ENCODE measurements around the gene RBMS2.
"Not testable (repeated sequence)": the region's sequence is repeated elsewhere in the genome, so short reads cannot be mapped to it uniquely, and the experiment has no call there.

Gene RBMS2

DNA sequence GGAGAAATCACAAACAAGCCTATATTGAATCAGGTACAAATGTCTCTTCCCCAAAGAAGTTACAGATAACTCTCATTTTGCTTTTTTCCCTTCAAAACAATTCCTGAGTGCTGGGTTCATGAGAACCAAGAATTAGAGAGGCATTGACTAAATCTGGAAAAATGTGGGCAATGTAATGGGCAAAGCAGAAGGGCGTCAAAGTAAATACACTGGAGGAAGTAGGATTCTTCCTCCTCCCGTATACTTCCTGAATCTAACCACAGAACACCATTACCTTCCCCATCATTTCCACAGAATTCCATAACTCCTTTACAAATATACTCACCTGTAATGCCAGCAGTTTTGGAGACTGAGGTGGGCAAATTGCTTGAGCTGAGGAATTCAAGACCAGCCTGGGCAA, 3.0 kb upstream of the RBMS2 start:
- DNase-seq (ENCODE audit: low read depth), result no peak

DNA sequence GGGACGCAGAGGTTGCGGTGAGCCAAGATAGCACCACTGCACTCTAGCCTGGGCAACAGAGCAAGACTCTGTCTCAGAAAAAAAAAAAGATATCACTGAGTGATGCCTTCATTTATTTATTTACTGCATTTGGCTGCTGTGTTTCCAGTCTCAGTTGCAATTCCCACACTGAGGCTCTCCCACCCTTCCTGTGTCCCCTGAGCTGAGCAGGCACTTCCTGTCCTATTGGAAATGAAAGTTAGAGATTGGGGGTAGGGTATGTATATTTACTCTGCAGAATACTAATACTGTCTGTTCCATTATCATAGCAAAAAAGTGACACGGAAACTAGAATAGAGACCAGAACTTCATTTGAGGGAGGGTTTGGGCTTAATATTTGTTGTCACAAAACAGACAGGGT, 1.6 kb upstream of the RBMS2 start:
- DNase-seq (ENCODE audit: low read depth), result no peak

DNA sequence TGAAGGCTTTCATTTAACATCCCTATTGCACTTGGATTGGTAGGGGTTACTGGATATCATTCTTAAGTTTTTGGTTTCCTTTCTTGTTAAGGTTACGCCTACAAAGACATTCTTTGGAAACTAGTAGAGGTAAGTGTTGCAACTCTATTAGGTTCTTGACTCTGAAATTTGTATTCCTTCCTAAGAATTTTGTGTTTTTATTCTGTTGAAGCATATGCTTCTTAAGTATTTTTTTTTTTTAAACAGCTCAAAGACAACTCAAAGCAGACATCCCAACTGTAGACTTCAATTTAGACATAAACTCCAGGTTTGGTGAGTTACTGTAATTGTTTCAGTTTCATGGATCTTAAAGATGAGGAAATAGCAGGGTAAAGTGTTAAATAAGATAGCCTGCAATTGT, 1.1 kb upstream of the RBMS2 start:
- no peak for DNase-seq (ENCODE audit: low read depth)

DNA sequence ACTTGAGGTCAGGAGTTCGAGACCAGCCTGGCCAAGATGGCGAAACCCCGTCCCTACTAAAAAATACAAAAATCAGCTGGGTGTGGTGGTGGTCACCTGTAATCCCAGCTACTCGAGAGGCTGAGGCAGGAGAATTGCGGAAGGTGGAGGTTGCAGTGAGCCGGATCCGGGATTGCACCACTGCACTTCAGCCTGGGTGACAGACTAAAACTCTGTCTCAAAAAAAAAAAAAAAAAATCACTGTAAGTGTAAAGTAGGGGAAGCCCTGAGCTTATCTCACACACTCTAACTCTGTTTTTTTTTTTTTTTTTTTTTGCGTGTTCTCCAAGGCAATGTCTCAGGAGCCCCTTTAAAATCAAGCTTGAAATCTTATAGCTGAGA, 421 bp upstream of the RBMS2 start:
- DNase-seq (ENCODE audit: low read depth), result no peak

DNA sequence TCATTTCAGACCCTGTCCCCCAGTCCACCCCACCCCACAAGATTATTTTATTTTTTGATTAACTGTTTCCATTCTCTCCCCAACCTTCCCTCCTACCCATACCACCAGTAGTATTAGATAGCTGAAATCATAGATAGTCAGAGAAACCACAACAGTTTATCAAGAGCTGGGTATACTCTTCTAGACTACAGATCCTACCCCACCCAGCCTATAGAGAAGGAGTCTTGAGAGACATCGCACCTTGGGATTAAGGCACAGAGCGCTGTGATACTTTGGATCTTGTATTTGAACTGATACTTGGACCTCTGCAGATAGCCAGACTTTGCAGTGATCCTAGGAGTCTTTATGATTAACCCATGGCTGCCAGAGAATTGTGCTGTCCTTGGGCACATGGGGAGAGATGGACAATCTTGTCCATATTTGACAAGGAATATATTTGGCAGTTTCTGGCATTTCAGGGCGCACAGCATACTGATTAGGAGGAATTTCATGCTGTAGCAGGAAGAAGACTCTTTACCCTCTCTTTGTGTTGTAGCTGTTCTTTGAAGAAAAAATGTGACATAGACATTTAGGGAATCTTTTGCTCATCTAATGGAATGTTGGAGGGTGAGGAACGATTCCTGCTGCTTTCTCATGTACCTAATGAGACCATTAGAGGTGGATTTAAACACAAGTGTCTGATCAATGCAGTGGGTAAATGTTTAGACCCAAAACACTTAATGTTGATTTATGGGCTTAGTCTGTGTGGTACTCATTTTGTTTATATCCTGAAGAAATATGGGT, 982 bp downstream of the RBMS2 start:
- DNase-seq (ENCODE audit: low read depth), result no peak

DNA sequence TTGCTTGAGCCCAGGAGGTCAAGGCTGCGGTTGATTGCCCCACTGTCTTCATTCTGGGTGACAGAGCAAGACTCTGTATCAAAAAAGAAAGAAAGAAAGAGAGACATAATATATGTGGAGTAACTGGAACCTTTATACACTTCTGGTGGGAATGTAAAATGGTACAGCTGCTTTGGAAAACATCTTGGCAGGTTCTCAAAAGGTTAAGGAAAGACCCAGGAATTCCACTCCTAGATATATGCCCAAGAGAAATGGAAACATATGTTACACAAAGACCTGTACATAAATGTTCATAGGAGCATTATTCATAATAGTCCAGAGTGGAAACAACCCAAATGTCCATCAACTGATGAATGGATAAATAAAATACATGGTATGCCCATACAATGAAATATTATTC, 7.2 kb downstream of the RBMS2 start:
- DNase-seq (ENCODE audit: low read depth), result no peak

DNA sequence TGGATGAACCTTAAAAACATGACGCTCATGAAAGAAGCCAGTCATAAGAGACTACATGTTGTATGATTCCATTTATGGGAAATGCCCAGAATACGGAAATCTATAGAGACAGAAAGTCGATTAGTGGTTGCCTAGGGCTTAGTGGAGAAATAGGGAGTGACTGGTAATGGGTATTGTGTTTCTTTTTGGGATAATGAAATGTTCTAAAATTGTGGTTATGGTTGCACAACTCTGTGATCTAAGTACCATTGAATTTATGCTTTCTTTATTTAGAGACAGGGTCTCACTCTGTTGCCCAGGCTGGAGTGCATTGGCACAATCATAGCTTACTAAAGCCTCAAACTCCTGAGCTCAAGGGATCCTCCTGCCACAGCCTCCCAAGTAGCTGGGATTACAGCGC, 8.0 kb downstream of the RBMS2 start:
- DNase-seq (ENCODE audit: low read depth), result no peak

DNA sequence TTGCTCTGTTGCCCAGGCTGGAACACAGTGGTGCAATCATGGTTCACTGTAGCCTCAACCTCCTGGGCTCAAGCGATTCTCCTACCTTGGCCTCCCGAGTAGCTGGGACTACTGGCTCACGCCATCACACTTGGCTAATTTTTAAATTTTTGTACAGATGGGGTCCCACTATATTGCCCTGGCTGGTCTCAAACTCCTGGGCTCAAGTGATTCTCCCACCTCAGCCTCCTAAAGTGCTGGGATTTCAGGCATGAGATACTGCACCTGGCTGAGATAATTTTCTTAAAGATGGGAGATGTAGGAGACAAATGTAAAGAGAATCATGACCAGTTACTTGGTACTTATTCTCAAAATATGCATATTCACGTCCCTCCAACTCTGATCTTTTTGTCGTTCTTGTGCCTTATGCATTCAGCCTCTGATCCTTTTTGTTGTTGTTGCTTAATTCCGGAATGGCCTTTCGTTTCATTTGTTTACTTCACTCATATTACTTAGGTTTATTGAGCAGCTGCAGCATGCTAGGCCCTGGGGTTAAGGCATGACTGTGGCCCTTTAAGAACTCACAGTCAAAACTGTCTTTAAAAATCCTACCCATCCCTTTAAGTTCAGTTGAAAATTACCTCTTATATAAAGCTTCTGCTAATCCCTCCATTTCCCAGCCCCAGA, 8.9 kb downstream of the RBMS2 start:
- no peak for DNase-seq (ENCODE audit: low read depth)

DNA sequence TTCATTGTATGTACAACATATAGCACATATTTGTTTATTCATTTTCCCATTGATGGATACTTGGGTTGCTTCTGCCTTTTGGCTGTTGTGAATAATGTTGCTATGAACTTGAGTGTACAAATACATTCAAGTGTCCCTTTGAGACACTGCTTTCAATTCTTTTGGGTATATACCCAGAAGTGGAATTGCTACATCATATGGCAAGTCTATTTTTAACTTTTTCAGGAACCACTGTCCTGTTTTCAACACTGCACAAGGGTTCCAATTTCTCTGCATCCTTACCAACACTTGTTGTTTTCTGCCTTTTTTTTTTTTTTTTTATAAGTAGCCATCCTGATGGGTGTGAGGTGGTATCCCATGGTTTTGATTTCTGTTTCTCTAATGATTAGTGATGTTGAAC, 15.9 kb downstream of the RBMS2 start:
- DNase-seq (ENCODE audit: low read depth), result no peak

DNA sequence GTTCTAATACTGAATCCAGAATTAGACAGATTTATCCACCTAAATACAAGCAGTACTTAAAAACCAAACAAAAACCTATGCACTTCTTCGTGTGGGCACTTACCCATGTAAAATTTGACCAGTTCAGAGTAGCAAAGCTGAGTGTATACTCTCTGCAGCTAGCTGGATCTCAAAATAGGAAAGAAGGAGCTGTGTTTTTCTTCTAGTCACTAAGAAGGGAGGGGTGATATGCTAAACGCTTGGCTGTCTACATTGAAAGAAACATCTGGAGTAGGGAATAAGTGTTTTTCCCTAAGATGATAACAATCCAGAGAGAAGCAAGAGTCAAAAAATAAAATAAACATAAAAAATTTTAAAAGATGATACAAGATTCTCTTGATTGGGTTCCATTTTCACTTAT, 20.0 kb downstream of the RBMS2 start:
- DNase-seq (ENCODE audit: low read depth), result no peak

DNA sequence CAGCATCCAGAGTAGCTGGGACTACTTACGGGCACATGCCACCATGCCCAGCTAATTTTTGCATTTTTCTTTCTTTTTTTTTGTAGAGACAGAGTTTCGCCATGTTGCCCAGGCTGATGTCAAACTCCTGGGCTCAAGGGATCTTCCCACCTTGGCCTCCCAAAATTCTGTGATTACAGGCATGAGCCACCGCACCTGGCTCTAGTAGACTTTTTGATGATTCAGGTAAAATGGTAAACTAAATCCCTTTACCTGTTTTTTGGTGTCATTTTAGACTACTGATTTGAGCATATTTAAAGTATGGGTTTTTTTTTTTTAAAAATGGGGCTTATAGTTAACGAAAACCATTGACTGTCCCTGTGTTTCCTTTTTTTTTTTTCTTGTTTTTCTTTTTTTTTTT, 20.5 kb downstream of the RBMS2 start:
- DNase-seq (ENCODE audit: low read depth), result no peak

DNA sequence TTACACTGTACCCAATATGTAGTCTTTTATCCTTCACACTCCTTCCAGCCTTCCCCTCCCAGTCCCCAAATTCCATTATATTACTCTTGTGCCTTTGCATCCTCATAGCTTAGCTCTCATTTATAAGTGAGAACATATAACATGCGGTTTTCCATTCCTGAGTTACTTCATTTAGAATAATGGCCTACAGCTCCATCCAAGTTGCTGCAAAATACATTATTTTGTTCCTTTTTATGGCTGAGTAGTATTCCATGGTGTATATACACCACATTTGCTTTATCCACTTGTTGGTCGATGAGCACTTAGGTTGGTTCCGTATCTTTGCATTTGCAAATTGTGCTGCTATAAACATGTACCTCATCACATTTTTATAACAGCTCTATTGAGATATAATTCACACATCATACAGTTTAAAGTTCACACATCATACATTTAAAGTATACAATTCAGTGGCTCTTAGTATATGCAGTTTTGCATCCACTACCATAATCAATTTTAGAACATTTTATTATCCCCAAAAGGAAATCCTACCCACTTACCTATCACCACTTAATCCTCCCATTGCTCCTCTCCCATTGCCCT, 23.5 kb downstream of the RBMS2 start:
- DNase-seq (ENCODE audit: low read depth), result no peak

DNA sequence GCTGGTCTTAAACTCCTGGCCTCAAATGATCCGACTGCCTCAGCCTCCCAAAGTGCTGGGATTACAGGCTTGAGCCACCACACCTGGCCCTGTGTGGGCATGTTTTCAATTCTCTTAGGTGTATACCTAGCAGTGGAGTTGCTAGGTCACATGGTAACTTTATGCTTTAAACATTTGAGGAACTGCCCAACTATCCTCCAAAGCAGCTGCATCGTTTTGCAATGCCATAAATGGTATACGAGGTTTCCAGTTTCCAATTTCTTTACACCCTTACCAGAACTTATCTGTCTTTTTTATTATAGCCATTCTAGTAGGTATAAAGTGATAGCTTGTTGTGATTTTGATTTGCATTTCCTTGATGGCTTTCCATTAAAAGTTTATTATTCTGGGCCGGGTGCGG, 25.1 kb downstream of the RBMS2 start:
- DNase-seq (ENCODE audit: low read depth), result no peak

DNA sequence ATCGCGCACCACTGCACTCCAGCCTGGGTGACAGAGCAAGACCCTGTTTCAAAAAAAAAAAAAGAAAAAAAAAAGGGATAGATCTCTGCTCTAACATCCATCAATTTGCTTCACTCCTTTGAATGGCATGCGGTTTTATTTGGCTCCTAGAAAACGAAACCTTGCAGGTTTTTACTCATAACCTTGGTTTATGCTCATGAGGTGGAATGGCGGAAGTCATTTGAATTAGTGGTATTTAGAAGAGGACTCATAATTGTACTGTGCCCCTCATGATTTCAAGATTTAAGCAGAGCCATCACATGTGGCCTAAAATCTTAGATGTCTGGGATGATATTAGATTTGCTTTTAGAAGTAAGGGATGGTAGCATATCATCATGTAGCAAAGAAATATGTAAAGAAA, 29.4 kb downstream of the RBMS2 start:
- no peak for DNase-seq (ENCODE audit: low read depth)

DNA sequence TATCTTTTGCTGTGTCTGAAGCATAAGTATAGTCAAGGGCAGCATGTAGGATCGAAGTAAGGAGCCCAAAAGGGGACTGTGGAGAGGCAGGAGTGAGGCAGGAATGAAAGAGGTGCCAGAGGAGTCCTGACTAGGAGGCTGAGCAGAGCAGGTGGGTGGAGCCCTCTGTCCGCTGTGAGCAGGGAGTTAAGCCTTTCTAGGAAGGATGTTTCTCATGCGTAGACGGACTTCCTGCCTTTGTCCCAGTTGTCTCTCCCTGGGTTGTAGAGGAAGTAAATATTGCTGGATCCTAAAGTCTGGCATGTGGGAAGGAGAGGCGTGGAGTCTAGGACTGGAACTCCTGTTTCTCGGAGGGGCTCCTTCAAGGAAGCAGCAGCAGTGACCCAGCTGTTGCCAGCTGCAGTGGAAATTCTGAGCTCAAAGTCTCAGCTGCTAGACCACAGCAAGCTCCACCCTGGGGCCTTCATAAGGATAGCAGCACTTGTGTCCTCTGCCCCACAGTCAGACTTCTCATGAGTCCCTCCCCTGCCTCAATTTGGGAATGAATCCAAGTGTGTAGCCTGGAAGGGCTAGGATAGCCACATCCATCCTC, 44.0 kb downstream of the RBMS2 start:
- DNase-seq (ENCODE audit: low read depth), result no peak

DNA sequence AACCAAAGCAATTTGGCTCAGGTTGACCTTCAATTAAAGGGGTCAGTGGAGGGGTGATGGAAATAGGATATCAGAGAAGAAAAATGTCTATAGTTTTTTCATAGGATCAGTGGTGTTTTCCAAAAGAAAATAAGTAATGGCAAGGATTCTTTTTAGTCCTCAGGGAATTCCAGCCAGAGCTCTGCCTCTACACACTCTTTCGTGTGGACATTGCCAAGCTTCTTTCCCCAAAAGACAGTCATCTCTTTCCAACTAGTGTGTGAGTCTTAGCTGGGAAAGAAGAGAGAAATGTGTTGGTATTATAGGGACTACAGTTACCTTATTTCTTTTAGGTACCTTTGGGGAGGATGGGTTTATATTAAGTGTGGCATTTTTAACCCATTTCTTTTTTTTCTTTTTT, 46.5 kb downstream of the RBMS2 start:
- DNase-seq (ENCODE audit: low read depth), result no peak

DNA sequence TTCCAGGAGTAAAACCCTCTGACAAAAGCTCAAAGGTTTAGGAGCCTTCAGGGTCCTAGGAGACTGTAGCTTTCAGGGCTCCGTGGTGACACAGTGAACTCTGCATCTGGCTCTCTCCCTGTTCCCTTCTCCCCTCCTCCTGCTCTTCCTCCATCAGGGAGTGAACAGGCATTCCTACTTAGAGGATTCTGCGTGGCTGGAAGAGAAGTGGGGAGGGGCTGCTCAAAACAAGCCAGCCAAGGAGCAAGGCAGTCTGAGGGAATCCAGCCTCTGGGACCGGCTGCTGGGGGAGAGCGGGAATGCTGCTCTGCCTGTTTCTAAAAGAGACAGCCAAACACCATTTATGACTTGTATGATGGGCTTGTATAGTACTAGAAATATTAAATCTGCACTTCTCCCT, 49.5 kb downstream of the RBMS2 start:
- no peak for DNase-seq (ENCODE audit: low read depth)

DNA sequence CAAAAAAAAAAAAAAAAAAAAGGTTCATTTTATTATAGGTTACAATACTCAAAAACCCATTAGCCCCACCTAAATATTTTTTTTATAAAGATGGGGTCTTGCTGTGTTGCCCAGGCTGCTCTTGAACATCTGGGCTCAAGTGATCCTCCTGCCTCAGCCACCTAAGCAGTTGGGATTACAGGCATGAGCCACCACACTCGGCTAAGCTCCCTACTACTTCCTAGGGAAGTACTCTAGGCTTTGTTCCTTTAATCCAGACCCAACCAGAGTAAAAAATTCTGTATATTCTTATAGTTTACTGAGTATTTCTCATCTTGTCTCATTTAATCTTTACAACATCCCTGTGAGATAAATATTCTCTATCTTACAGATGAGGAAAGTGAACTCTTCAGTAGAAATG, 50.7 kb downstream of the RBMS2 start:
- DNase-seq (ENCODE audit: low read depth), result no peak

DNA sequence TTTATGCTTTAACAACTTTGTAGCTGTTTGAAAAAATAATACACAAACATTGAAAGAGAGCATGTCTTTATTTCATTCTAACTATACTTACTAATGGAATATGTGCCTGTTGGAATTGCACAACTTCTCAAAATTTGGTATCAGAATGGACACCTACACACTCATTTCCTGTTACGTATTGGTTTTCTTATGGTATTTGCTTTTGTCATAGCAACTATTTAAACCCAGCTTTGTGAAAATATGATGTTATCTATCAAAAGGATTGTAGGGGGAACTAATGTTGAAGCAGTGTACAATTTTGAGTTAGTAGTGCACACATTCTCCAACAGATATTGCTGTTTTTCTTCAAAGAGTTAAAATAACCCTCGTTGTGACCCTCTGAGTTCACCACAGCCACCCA, 52.6 kb downstream of the RBMS2 start:
- DNase-seq (ENCODE audit: low read depth), result no peak

DNA sequence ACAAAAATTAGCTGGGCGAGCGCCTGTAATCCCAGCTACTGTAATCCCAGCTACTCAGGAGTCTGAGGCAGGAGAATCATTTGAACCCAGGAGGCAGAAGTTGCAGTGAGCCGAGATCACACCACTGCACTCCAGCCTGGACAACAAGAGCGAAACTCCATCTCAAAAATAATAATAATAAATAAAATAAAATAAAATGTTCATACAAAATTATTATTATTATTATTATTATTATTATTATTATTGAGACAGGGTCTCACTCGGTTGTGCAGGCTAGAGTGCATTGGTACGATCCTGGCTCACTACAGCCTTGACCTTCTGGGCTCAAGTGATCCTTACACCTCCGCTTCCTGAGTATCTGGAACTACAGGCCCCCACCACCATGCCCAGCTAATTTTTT, 55.6 kb downstream of the RBMS2 start:
- not testable (repeated sequence) for DNase-seq (ENCODE audit: low read depth)

DNA sequence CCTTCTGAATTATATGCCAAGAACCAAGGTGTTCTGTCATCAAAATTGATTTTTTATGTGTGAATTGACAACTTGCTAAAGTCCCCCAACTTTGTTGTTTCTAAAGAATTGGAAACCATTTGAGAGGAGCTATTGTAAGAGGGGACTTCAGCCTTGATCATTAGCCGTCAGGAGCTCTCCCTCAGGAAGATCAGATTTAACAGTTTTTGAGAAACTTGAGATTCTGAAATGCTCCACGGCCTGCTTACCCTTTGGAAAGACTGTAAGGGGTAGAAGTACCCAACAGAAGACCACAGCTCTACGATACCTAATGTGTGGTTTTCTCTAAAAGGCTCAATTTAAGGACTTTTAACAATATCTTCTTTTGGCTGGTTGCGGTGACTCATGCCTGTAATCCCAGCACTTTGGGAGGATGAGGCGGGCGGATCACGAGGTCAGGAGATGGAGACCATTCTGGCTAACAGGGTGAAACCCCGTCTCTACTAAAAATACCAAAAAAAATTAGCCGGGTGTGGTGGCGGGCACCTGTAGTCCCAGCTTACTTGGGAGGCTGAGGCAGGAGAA, 57.4 kb downstream of the RBMS2 start:
- DNase-seq (ENCODE audit: low read depth), result no peak

DNA sequence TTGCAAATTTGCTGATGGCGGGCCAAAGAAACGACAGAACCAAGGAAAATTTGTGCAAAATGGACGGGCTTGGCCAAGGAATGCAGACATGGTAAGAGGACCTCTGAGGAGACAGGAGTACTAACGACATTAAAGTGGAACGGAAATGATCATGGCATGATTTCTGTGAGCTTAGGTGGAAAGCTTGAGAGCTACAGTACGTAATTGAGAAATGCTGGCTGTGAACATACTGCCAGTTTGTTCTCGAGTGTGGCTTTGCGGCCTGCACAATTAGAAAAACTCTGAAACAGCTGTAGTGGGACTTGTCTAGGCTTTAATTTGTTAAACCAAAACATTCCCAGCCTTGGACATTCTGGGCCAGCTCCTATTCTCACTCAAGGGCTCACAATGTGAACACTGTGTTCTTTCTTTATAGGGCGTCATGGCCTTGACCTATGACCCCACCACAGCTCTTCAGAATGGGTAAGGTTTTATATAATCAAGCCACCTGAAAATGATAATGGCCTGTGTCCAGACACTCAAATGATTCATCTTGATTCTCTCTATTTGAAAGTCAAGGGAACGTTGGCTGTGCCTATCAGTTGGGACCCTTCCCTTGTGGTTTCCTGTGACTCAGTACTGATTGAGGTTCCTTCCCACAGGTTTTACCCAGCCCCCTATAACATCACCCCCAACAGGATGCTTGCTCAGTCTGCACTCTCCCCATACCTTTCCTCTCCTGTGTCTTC, 60.0 kb downstream of the RBMS2 start:
- no peak for DNase-seq (ENCODE audit: low read depth)

Measured in stimulated activated CD8-positive, alpha-beta memory T cell treated with anti-CD3 and anti-CD28 coated beads, Interleukin-15, amount 100 ng/mL, for 24 hours (primary cell).